ENCODE measurements around the gene CMIP.

Gene CMIP

GRCh38 chr16:81601601-81602255 lies 157.1 kb downstream of the CMIP start:
- DNase-seq (ENCODE audit: low read depth in 3 of 3): no peak

GRCh38 chr16:81602256-81602776 lies 157.7 kb downstream of the CMIP start:
- no peak for DNase-seq (ENCODE audit: low read depth in 3 of 3)

GRCh38 chr16:81602792-81603191 lies 158.2 kb downstream of the CMIP start:
- DNase-seq (ENCODE audit: low read depth in 3 of 3): no peak

GRCh38 chr16:81604960-81605383 lies 160.4 kb downstream of the CMIP start:
- no peak for DNase-seq (ENCODE audit: low read depth in 3 of 3)

GRCh38 chr16:81606039-81606438 lies 161.4 kb downstream of the CMIP start:
- no peak for DNase-seq (ENCODE audit: low read depth in 3 of 3)

- no peak for DNase-seq (ENCODE audit: low read depth in 3 of 3)
These were observed 162.4 kb downstream of the CMIP start for GRCh38 chr16:81607006-81607405.

- no peak for DNase-seq (ENCODE audit: low read depth in 3 of 3)
These were observed 163.4 kb downstream of the CMIP start for GRCh38 chr16:81607805-81608522.

- DNase-seq (ENCODE audit: low read depth in 3 of 3): no peak
These were observed 164.1 kb downstream of the CMIP start for GRCh38 chr16:81608523-81609209.

- DNase-seq (ENCODE audit: low read depth in 3 of 3): no peak
These were observed 164.8 kb downstream of the CMIP start for GRCh38 chr16:81609323-81609892.

GRCh38 chr16:81610144-81610842 lies 165.7 kb downstream of the CMIP start:
- no peak for DNase-seq (ENCODE audit: low read depth in 3 of 3)

- DNase-seq (ENCODE audit: low read depth in 3 of 3): no peak
These were observed 166.3 kb downstream of the CMIP start for GRCh38 chr16:81610936-81611335.

- DNase-seq (ENCODE audit: low read depth in 3 of 3): no peak
These were observed 167.1 kb downstream of the CMIP start for GRCh38 chr16:81611721-81612120.

- no peak for DNase-seq (ENCODE audit: low read depth in 3 of 3)
These were observed 167.9 kb downstream of the CMIP start for GRCh38 chr16:81612351-81613163.

- DNase-seq (ENCODE audit: low read depth in 3 of 3): no peak
These were observed 169.6 kb downstream of the CMIP start for GRCh38 chr16:81614171-81614570.

- no peak for DNase-seq (ENCODE audit: low read depth in 3 of 3)
These were observed 170.2 kb downstream of the CMIP start for GRCh38 chr16:81614654-81615359.

- DNase-seq (ENCODE audit: low read depth in 3 of 3): no peak
These were observed 170.8 kb downstream of the CMIP start for GRCh38 chr16:81615411-81615810.

GRCh38 chr16:81615833-81616232 lies 171.2 kb downstream of the CMIP start:
- DNase-seq (ENCODE audit: low read depth in 3 of 3): no peak

- DNase-seq (ENCODE audit: low read depth in 3 of 3): peak; percentile 23 to 49 (median 40)
These were observed 171.9 kb downstream of the CMIP start for GRCh38 chr16:81616321-81617020.

GRCh38 chr16:81617021-81617346 lies 172.4 kb downstream of the CMIP start:
- no peak for DNase-seq (ENCODE audit: low read depth in 3 of 3)

- no peak for DNase-seq (ENCODE audit: low read depth in 3 of 3)
These were observed 173.6 kb downstream of the CMIP start for GRCh38 chr16:81618187-81618586.

Data from stimulated activated CD4-positive, alpha-beta T cell treated with anti-CD3 and anti-CD28 coated beads, TNF-alpha, amount 100 ng/mL, for 4 hours (primary cell).